ENCODE measurements around the gene ZNF414. TPM values are rescaled to one million over a fixed set of nuclear protein-coding genes. Genes with fewer than 3 reads are reported as not detected.
A peak's percentile ranks its signal among the peaks of the same experiment; 100 is the strongest.

ZNF414 gene
- total RNA-seq, 2 donors from 2014 or later: 18.4 to 19.1 TPM

DNA sequence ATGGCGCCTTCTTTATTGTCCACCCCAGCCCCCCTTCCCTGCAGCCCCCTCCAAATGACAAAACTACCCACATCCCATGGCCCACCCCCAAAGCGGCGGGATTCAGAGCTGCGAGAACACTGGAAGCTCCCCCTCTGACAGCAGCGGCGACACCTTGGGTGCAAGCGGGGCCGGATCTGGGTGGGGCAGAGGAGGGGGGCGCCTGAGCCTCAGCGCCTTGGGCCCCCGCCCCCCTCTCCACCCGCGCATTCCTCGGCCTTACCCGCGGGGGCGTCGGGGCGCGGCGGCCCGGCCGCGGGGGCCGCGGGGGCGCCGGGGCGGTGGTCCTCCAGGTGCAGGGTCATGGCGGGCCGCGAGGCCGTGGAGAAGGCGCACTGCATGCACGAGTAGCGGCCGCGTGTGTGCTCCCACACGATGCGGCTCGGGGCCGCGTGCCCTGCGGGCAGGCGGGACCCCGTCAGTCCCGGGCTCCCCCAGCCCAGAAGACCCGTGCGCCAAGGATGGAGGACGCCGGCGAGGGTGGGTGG, 3.3 kb downstream of the ZNF414 start:
- H3K27me3 Mint-ChIP-seq: no peaks in the 10 kb centered on the region
- no peak for ATAC-seq (replicated peaks)
- peaks cover 6% of the 10 kb centered on the region for H3K36me3 Mint-ChIP-seq (ENCODE audit: low read depth)
- peaks cover 17% of the 10 kb centered on the region for H3K4me1 Mint-ChIP-seq
- H3K4me3 Mint-ChIP-seq: no peak overlapping the region
- no peak overlapping the region for H3K27ac Mint-ChIP-seq
- no peaks in the 10 kb centered on the region for H3K9me3 Mint-ChIP-seq

DNA sequence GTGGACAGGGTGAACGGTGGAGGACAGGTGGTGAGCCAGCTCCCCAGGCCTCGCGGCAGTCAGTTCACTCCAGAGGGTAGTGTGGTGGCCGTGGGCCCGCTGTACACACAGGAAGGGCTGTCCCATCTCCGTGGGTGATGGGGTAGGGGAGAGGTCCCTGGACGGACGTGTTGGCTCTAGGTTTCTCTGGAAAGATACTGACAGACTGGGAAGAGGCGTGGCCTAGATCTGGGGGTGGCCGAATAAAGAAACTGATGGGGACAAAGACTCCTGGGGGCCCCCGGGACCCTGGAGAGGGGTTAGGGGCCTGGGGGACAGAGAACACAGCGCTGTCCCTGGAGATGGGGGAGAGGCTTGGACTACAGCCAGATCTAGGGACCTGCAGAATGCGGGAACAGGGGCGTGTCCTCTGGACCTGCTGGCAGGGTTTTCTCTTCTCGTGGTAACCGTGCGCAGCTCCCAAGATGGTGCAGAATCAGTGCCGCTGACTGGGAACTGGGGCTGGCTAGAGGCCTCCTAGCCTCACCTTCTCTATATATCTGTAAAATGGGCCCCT, 7.5 kb downstream of the ZNF414 start:
- no peaks in the 10 kb centered on the region for H3K36me3 Mint-ChIP-seq (ENCODE audit: low read depth)
- no peaks in the 10 kb centered on the region for H3K9me3 Mint-ChIP-seq
- ATAC-seq (replicated peaks): no peak
- H3K27me3 Mint-ChIP-seq: no peaks in the 10 kb centered on the region
- peaks cover 4% of the 10 kb centered on the region for H3K4me1 Mint-ChIP-seq
- peak overlapping the region; percentile 90 for H3K27ac Mint-ChIP-seq
- H3K4me3 Mint-ChIP-seq: peak overlapping the region; percentile 82

DNA sequence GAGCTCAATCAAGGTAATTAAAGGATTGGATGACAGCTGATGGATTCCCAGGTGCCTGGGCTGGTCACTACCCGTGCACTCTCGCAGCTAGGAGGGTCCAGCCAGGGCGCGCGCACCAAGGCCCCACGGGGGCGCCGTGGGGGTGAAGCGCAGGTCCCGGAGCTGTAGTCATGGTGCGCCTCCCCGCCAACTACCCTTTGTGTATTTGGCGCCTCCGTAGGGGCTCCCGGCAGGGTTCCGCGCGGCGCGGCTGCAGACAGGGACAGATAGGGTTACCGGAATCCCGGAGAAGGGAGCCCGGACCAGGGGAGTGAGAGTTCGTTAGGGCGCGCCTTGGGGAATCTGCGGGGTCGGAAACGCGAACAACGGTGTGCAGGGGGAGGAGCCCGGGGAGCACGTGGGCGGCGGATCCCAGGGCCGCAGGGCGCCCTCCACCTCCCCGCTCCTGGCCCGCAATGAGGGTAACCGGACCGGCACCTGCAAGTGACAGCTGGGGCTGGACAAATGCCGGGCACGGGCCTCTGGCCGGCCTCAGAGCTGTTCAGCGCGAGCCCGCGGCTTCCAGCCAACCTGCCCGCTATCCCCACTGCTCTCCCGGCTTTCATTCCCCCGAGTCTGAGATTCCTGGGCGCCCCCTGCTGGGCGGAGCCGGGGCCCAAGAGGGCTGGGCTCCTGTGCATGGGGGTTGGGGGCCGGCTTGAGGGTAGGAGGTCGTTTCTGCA, 8.1 kb downstream of the ZNF414 start:
- peak; percentile 86 for ATAC-seq (replicated peaks)

DNA sequence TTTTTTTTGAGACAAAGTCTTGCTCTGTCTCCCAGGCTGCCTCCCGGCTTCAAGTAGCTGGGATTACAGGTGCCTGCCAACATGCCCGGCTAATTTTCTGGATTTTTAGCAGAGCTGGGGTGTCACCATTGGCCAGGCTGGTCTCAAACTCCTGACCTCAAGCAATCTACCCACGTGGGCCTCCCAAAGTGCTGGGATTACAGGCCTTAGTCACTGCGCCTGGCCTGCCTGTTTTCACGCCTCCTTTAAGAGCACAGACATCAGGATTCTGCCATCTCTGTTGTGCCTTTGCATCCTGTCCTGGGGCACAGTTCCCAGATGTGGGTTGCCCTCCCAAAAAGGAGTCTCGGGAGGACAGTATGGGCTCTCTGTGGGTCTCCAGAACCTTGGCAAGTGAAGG, 9.0 kb downstream of the ZNF414 start:
- ATAC-seq (replicated peaks): no peak
- H3K4me1 Mint-ChIP-seq: peaks cover 4% of the 10 kb centered on the region
- no peaks in the 10 kb centered on the region for H3K9me3 Mint-ChIP-seq
- no peaks in the 10 kb centered on the region for H3K27me3 Mint-ChIP-seq
- H3K4me3 Mint-ChIP-seq: peak overlapping the region; percentile 82
- H3K36me3 Mint-ChIP-seq (ENCODE audit: low read depth): no peaks in the 10 kb centered on the region
- no peak overlapping the region for H3K27ac Mint-ChIP-seq

More for the DNA sequence above, 8.1 kb downstream of the ZNF414 start:
- H3K36me3 Mint-ChIP-seq (ENCODE audit: low read depth): no peaks in the 10 kb centered on the region
- H3K27ac Mint-ChIP-seq: peak overlapping the region; percentile 90
- H3K4me3 Mint-ChIP-seq: peak overlapping the region; percentile 82
- H3K4me1 Mint-ChIP-seq: peaks cover 4% of the 10 kb centered on the region
- no peaks in the 10 kb centered on the region for H3K9me3 Mint-ChIP-seq
- no peaks in the 10 kb centered on the region for H3K27me3 Mint-ChIP-seq

DNA sequence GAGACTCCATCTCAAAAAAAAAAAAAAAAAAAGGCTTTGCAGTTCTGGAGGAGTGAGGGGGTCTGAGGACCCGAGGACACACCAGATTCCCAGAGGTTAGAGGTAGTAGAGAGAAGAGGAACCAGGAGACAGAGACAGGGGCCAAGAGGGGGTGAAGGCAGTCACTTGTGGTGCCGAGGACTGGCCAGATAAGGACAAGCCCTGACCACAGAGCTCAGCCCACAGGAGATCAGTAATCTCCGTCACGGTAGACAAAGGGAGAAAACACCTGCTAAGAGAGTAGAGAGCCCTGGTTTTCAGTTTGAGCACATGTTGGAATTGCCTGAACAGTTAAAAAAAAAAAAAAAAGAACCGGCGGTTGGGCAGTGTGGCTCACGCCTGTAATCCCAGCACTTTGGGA, 9.8 kb downstream of the ZNF414 start:
- H3K4me3 Mint-ChIP-seq: peak overlapping the region; percentile 21
- H3K27ac Mint-ChIP-seq: no peak overlapping the region
- H3K4me1 Mint-ChIP-seq: peaks cover 4% of the 10 kb centered on the region

DNA sequence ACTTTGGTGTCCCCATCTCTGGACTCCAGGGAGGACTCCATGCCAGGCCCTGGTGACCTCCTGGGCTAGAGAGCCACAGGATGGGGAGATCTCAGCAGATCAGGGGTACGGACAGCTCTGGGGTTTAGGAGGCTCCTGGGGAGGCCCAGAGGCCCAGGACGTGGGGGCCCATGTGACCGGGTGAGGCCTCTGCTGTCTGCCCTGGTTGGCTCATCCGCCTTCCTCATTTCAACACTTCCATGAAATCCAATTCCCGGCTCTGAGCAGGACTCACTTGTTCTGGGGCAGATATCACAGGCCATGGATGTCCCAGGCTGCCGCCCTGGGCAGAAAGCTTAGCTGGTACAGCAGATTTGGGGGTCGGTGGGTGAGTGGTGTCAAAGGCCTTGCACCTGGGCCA, 10.5 kb downstream of the ZNF414 start:
- Mint-ChIP-seq H3K27me3 (no peaks in the 10 kb centered on the region), H3K4me3 (no peak overlapping the region), H3K4me1 (peaks cover 4% of the 10 kb centered on the region), H3K9me3 (no peaks in the 10 kb centered on the region), H3K36me3 (ENCODE audit: low read depth) (no peaks in the 10 kb centered on the region), H3K27ac (no peak overlapping the region)
- ATAC-seq (replicated peaks): no peak

More for the DNA sequence above, 9.8 kb downstream of the ZNF414 start:
- Mint-ChIP-seq H3K9me3 (no peaks in the 10 kb centered on the region), H3K27me3 (no peaks in the 10 kb centered on the region), H3K36me3 (ENCODE audit: low read depth) (no peaks in the 10 kb centered on the region)
- no peak for ATAC-seq (replicated peaks)

DNA sequence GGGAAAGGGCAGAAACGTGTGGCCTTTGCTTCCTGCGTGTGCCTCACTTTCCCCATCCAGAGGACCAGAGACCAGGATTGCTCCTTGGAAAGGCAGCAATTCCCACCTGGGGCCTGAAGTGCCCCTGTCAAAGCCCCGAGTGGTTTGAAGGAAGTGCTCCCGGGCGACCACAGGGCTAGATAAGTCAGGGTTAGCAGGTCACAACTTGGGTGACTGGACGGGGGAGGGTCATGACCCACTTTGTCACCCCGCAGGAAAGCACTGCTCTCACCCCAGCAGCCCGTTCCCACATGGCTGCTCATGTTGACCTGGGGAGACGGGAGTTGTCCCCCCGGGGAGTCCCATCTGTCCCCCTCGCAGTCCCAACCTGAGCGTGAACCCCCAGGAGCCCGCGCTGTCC, 12.0 kb downstream of the ZNF414 start:
- ATAC-seq (replicated peaks): no peak
- Mint-ChIP-seq H3K27ac (no peak overlapping the region), H3K4me3 (no peak overlapping the region), H3K4me1 (peaks cover 4% of the 10 kb centered on the region), H3K27me3 (no peaks in the 10 kb centered on the region), H3K36me3 (ENCODE audit: low read depth) (no peaks in the 10 kb centered on the region), H3K9me3 (no peaks in the 10 kb centered on the region)

DNA sequence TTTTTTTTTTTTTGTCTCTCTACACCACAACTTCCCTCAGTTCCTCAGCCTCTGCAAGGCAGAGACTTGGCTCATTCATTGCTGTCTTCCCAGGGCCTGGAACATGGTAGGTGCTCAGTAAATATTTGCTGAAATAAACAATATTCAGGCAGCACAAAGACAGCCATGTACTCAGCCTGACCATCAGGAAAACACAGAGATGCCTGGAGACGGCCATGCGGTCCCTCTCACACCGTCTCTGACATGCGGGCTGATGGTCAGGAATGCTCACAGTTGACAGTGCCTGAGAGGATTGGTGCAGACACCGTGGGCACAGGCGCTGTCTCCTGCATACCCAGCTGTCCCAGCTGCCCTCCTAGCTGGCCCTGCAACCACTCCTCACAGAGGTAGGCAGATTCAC, 12.5 kb downstream of the ZNF414 start:
- peaks cover 4% of the 10 kb centered on the region for H3K4me1 Mint-ChIP-seq
- H3K4me3 Mint-ChIP-seq: no peak overlapping the region
- no peak overlapping the region for H3K27ac Mint-ChIP-seq
- no peaks in the 10 kb centered on the region for H3K36me3 Mint-ChIP-seq (ENCODE audit: low read depth)
- no peaks in the 10 kb centered on the region for H3K27me3 Mint-ChIP-seq
- H3K9me3 Mint-ChIP-seq: no peaks in the 10 kb centered on the region
- ATAC-seq (replicated peaks): no peak

DNA sequence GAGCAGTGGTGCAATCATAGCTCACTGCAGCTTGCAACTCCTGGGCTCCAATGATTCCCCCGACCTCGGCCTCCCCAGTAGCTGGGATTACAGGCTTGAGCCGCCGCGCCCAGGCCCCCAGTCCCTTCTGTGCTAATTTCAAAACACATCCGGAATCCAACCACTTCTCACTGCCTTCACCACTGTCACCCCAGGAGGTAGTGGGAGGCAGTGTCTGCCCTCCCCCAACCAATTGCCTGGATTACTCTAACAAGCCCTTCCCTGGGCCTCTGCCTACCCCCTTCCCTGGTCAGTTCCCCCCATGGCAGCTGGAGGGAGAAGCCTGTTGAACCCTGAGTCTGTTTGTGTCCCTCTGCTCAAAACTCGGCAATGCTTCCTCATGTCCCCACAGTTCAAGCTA, 13.8 kb downstream of the ZNF414 start:
- no peak overlapping the region for H3K4me3 Mint-ChIP-seq
- no peaks in the 10 kb centered on the region for H3K9me3 Mint-ChIP-seq
- no peaks in the 10 kb centered on the region for H3K36me3 Mint-ChIP-seq (ENCODE audit: low read depth)
- H3K27me3 Mint-ChIP-seq: no peaks in the 10 kb centered on the region
- H3K4me1 Mint-ChIP-seq: no peaks in the 10 kb centered on the region
- no peak for ATAC-seq (replicated peaks)
- H3K27ac Mint-ChIP-seq: peak overlapping the region; percentile 20

DNA sequence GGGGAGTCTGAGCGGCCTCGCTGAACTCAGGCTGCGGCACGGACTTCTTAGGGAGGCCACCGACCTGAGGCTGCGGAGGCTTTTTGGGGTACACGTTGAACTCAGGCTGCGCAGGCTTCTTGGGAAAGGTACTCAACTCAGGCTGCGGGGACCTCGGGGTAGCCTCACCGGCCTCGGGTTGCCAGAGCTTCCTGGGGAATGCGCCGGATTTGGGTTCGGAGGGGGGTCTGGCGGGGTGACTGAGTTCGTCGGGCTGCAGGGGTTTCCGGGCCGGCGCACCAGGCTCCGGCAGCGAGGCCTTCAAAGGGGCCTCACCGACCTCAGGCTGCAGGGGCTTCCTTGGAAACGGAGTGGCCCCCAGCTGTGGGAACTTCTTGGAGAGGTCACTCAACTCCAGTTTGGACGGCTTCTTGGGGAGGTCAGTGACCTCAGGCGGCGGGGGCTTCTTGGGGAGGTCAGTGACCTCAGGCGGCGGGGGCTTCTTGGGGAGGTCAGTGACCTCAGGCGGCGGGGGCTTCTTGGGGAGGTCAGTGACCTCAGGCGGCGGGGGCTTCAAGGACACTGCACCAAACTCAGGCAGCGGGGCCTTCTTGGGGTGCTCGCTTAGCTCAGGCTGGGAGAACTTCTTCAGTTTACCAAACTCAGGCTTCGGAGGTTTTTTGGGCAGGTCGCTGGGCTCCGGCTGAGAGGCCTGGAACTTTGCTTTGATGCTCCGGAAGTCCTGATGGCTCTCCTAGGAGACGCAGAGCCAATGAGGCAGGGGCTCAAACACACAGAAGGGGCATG, 14.7 kb downstream of the ZNF414 start:
- no peak overlapping the region for H3K4me3 Mint-ChIP-seq
- ATAC-seq (replicated peaks): no peak
- no peaks in the 10 kb centered on the region for H3K27me3 Mint-ChIP-seq
- H3K27ac Mint-ChIP-seq: no peak overlapping the region
- H3K36me3 Mint-ChIP-seq (ENCODE audit: low read depth): no peaks in the 10 kb centered on the region
- no peaks in the 10 kb centered on the region for H3K4me1 Mint-ChIP-seq
- no peaks in the 10 kb centered on the region for H3K9me3 Mint-ChIP-seq

DNA sequence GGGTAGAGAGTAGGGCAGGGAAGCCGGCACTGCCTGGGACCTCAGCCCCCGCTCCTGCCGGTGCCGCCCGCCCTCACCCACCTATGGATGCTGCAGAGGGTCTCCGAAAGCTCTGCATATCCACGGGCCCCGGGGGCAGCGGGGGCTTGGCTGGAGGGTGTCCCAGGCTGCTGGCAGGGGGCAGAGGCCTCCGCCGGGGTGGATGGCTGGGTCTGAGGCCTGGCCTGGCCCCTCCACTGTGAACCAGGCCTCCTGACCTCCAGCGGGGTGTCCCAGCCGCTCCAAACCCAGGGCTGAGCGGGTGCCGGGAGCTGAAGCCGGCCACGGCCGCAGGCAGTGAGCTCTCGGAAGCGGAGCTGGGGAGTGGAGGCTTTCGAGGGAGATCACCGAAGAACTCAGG, 15.7 kb downstream of the ZNF414 start:
- Mint-ChIP-seq H3K36me3 (ENCODE audit: low read depth) (no peaks in the 10 kb centered on the region), H3K27ac (no peak overlapping the region), H3K4me3 (no peak overlapping the region), H3K9me3 (no peaks in the 10 kb centered on the region), H3K4me1 (no peaks in the 10 kb centered on the region), H3K27me3 (no peaks in the 10 kb centered on the region)
- ATAC-seq (replicated peaks): no peak

DNA sequence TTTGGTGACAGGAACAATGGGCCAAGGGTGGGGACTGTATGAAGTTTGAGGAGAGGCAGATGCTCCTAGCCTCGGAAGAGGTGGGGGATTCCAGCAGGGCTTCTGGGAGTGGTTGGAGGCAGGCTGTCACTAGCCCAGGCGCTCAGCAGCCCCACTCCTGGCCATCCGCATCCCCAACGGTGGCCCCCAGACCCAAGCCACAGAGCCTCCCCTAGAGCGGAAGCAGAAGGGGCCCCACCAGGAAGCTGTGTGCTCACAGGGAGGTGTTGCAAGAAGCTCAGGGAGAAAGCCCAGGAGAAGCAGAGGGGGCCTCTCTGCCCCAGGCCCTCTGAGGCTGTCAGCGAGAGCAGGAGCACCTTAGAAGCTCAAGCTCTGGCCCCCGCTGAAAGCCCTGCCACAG, 19.8 kb downstream of the ZNF414 start:
- peaks cover 12% of the 10 kb centered on the region for H3K36me3 Mint-ChIP-seq (ENCODE audit: low read depth)
- H3K27ac Mint-ChIP-seq: peak overlapping the region; percentile 43
- no peak for ATAC-seq (replicated peaks)
- no peak overlapping the region for H3K4me3 Mint-ChIP-seq
- no peaks in the 10 kb centered on the region for H3K4me1 Mint-ChIP-seq
- no peaks in the 10 kb centered on the region for H3K9me3 Mint-ChIP-seq
- no peaks in the 10 kb centered on the region for H3K27me3 Mint-ChIP-seq

DNA sequence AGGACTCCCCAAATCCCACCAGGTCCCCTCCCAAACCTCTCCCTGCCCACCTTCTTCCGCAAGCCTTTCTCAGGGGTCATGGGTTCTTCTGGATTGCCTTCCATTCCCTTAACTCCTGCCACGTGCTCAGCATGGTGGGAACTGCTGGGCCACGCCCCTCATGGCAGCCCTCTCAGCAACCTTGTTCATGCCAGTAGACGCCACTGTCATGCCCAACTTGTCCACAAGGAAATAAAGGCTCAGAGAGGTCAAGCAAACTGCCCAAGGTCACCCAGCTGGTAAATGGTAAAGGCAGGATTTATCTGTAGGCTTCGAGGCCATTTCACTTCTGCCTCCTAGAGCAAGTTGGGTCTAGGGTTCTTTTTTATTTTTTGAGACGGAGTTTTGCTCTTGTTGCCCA, 22.4 kb downstream of the ZNF414 start:
- Mint-ChIP-seq H3K36me3 (ENCODE audit: low read depth) (peaks cover 38% of the 10 kb centered on the region), H3K27ac (no peak overlapping the region), H3K4me3 (no peak overlapping the region), H3K4me1 (peaks cover 16% of the 10 kb centered on the region), H3K9me3 (no peaks in the 10 kb centered on the region), H3K27me3 (no peaks in the 10 kb centered on the region)
- no peak for ATAC-seq (replicated peaks)

DNA sequence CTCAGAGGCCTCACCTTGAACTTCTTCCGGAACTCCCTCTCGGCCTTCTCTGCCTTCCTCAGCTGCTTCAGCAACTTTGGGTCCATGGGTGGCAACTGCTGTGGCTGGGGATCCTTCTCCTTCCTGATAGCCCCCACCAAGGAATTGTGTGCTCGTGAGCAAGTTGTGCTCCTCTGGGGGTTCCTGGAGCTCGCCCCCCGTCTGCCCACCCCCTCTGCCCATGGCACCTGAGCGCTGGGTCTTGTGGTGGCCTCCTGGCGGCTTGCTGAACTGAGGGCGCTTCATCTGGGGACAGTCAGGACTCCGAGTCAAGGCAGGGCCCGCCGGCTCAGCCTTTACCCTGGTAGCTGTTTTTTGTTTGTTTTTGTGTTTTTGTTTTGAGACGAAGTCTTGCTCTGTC, 23.1 kb downstream of the ZNF414 start:
- ATAC-seq (replicated peaks): no peak
- peaks cover 21% of the 10 kb centered on the region for H3K4me1 Mint-ChIP-seq
- H3K27ac Mint-ChIP-seq: peak overlapping the region; percentile 66
- H3K4me3 Mint-ChIP-seq: no peak overlapping the region
- H3K27me3 Mint-ChIP-seq: no peaks in the 10 kb centered on the region
- H3K36me3 Mint-ChIP-seq (ENCODE audit: low read depth): peaks cover 45% of the 10 kb centered on the region
- H3K9me3 Mint-ChIP-seq: no peaks in the 10 kb centered on the region

DNA sequence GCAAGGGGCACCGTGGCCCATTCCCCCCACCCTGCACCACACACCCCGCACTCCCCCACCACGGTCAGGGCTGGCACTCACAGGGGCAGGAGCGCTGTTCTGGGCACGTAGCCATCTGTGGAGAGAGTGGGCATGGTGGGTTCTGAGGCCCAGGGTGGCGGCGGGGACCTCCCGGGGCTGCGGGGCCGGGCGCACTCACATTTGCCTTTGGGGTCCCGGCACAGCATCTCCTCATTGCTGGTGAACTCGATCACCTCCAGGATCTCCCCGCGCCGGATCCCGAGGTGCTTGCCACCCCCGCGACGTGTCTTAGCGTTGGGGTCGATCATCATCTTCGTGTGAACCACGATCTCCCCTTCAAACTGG, 23.6 kb downstream of the ZNF414 start:
- H3K4me1 Mint-ChIP-seq: peaks cover 21% of the 10 kb centered on the region
- H3K27ac Mint-ChIP-seq: peak overlapping the region; percentile 66
- no peak for ATAC-seq (replicated peaks)
- no peaks in the 10 kb centered on the region for H3K27me3 Mint-ChIP-seq
- H3K9me3 Mint-ChIP-seq: no peaks in the 10 kb centered on the region
- H3K36me3 Mint-ChIP-seq (ENCODE audit: low read depth): peaks cover 50% of the 10 kb centered on the region
- H3K4me3 Mint-ChIP-seq: no peak overlapping the region
